ENCODE measurements around the gene CPNE6. TPM values are rescaled to one million over a fixed set of nuclear protein-coding genes. Genes with fewer than 3 reads are reported as not detected.

Gene CPNE6
- total RNA-seq, 1 experiment from 2014 or later, result not detected

GRCh38 chr14:24080142-24080530, 8.8 kb downstream of the CPNE6 start:
- intact Hi-C loops (cut with micrococcal nuclease; ENCODE audit: unreplicated experiment), result no loop called here
- TF ChIP-seq EZH2 (IDR thresholded peaks at IDR 0.05; ENCODE audit: borderline replicate concordance, low read depth, low read length, poor library complexity, severe bottlenecking) (no peak), CTCF (conservative IDR thresholded peaks at IDR 0.05; ENCODE audit: low read depth, low read length) (no peak)
- ChIA-PET CTCF (interaction anchor here (0.6 to 1.3 kb wide), 3 partner anchors 10 to 22 kb away, joined by 3 to 4 read pairs (median 3); no protein-coding TSS in a partner anchor), POLR2A (ENCODE audit: low non-redundant PET) (interaction anchor here (0.6 kb wide), 1 partner anchor 90 kb away, joined by 4 read pairs; no protein-coding TSS in a partner anchor)
- no peak overlapping the region for H3K4me3 ChIP-seq (ENCODE audit: low read depth, low read length, poor library complexity, severe bottlenecking)
- peaks cover 13% of the 10 kb centered on the region for H3K27me3 ChIP-seq (replicated peaks; ENCODE audit: insufficient read depth, low read depth, low read length, poor library complexity)
- no TSS peak for BruUV-seq (replicated peaks)
- no peaks in the 10 kb centered on the region for H3K36me3 ChIP-seq (ENCODE audit: insufficient read depth, low read length, poor library complexity, severe bottlenecking)
- DNase-seq (ENCODE audit: low spot score), result no peak
- H3K9me3 ChIP-seq (ENCODE audit: low read depth, low read length, poor library complexity, severe bottlenecking), result no peaks in the 10 kb centered on the region
- peaks cover 6% of the 10 kb centered on the region for H3K4me1 ChIP-seq (ENCODE audit: insufficient read depth, low read length, poor library complexity, severe bottlenecking)
- no peak overlapping the region for H3K27ac ChIP-seq (ENCODE audit: low read depth, low read length, poor library complexity, severe bottlenecking)

- DNase-seq (ENCODE audit: low spot score), result peak; percentile 37
Measured at GRCh38 chr14:24080888-24081738, 9.8 kb downstream of the CPNE6 start.

GRCh38 chr14:24081739-24082211, 10.4 kb downstream of the CPNE6 start:
- H3K4me1 ChIP-seq (ENCODE audit: insufficient read depth, low read length, poor library complexity, severe bottlenecking), result peaks cover 6% of the 10 kb centered on the region
- intact Hi-C loops (cut with micrococcal nuclease; ENCODE audit: unreplicated experiment), result no loop called here
- no peak for TF ChIP-seq EZH2 (IDR thresholded peaks at IDR 0.05; ENCODE audit: borderline replicate concordance, low read depth, low read length, poor library complexity, severe bottlenecking)
- TF ChIP-seq CTCF (conservative IDR thresholded peaks at IDR 0.05; ENCODE audit: low read depth, low read length), result no peak
- BruUV-seq (replicated peaks), result no TSS peak
- peak overlapping the region; percentile 63 for H3K4me3 ChIP-seq (ENCODE audit: low read depth, low read length, poor library complexity, severe bottlenecking)
- no peak overlapping the region for H3K27ac ChIP-seq (ENCODE audit: low read depth, low read length, poor library complexity, severe bottlenecking)
- no peak for DNase-seq (ENCODE audit: low spot score)
- no peaks in the 10 kb centered on the region for H3K9me3 ChIP-seq (ENCODE audit: low read depth, low read length, poor library complexity, severe bottlenecking)
- POLR2A ChIA-PET (ENCODE audit: low non-redundant PET), result no interaction called here
- CTCF ChIA-PET, result interaction anchor here (0.7 kb wide), 1 partner anchor 38 kb away, joined by 4 read pairs; no protein-coding TSS in a partner anchor
- peaks cover 13% of the 10 kb centered on the region for H3K27me3 ChIP-seq (replicated peaks; ENCODE audit: insufficient read depth, low read depth, low read length, poor library complexity)
- no peaks in the 10 kb centered on the region for H3K36me3 ChIP-seq (ENCODE audit: insufficient read depth, low read length, poor library complexity, severe bottlenecking)

More at GRCh38 chr14:24080888-24081738, 9.8 kb downstream of the CPNE6 start:
- BruUV-seq (replicated peaks), result no TSS peak
- Histone ChIP-seq H3K27me3 (replicated peaks; ENCODE audit: insufficient read depth, low read depth, low read length, poor library complexity) (peaks cover 13% of the 10 kb centered on the region), H3K36me3 (ENCODE audit: insufficient read depth, low read length, poor library complexity, severe bottlenecking) (no peaks in the 10 kb centered on the region), H3K4me1 (ENCODE audit: insufficient read depth, low read length, poor library complexity, severe bottlenecking) (peaks cover 6% of the 10 kb centered on the region), H3K9me3 (ENCODE audit: low read depth, low read length, poor library complexity, severe bottlenecking) (no peaks in the 10 kb centered on the region), H3K4me3 (ENCODE audit: low read depth, low read length, poor library complexity, severe bottlenecking) (peak overlapping the region; percentile 63), H3K27ac (ENCODE audit: low read depth, low read length, poor library complexity, severe bottlenecking) (peak overlapping the region; percentile 50)
- intact Hi-C loops (cut with micrococcal nuclease; ENCODE audit: unreplicated experiment), result no loop called here
- TF ChIP-seq CTCF (conservative IDR thresholded peaks at IDR 0.05; ENCODE audit: low read depth, low read length) (no peak), EZH2 (IDR thresholded peaks at IDR 0.05; ENCODE audit: borderline replicate concordance, low read depth, low read length, poor library complexity, severe bottlenecking) (no peak)
- CTCF ChIA-PET, result interaction anchor here (0.7 to 1.3 kb wide), 3 partner anchors 21 to 37 kb away, joined by 3 to 4 read pairs (median 3); no protein-coding TSS in a partner anchor
- POLR2A ChIA-PET (ENCODE audit: low non-redundant PET), result no interaction called here

All from A673 (cell line).